Suprapubic skin (tissue), 2 donors: ENCODE measurements around the gene UACA.

Experiments used
- EP300 ChIP-seq: sonication (generic); formaldehyde crosslinking; IDR thresholded peaks from one replicate; pipeline ENCODE4 v1.6.1; 2017; ENCODE audit warnings: antibody characterized with exemption
- POLR2A ChIP-seq, 2 donors: fragments of 450-650 bp; IDR thresholded peaks; one replicate each; pipeline ENCODE4 v1.6.1; 2017; ENCODE audit warnings: antibody characterized with exemption in 2 of 2, mild to moderate bottlenecking in 2 of 2, moderate library complexity in 2 of 2

DNA sequence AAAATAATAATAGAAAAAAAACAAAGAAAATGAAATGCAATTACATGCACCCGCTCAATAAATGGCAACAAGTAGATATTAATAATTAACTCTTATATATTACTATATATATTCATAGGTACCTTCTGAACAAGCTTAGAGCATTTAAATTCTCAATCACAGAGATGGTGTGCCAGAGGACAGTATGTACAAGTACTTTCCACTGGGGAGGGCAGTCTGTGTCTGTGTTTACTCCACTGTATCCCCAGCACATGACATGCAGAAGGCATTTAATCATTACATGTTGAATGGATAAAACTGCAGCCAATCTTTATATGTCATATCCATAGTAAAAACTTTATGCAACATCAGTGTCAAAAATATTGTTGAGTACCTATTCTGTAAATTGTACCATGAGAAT is 97.8 kb downstream of the UACA start:
- TF ChIP-seq POLR2A (IDR thresholded peaks at IDR 0.05): no peak
- no peak for TF ChIP-seq EP300
